Astrocyte of the hippocampus (primary cell): ENCODE data around the gene LRP11.
"Not testable (repeated sequence)": the region's sequence is repeated elsewhere in the genome, so short reads cannot be mapped to it uniquely, and the experiment has no call there.

Source experiments
- DNase-seq: peaks from one replicate; pipeline ENCODE4 v3.0.0; 2011; ENCODE audit warnings: low read depth, low spot score

The LRP11 gene

DNA sequence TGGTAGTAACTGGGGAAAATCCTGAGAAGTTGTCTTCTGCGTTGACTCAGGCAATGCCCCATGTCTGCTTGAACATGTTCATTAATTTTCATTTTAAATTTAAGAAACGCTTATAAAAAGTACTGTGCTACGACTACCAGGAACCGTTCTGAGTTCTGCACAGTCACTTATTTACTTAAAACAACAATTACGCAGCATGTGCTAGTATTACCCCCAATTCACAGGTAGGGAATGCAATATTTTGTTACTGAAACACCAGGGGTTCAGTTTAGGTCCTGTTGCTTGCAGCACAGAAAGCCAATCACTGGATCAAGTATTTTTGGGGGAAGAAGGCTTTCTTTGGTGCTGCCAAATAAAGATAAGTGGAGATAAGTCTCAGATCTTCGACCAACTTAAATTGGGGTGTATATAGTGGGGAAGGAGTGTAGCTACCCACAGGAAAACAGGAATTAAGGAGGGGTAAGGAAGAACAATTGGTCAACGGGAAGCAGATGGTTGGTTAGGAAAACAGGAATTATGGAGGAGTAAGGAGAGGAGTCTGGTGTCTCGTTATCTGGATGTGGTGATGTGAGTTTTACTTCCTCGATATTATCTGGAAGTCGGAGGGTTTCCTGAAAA is 5.2 kb upstream of the LRP11 start:
- DNase-seq: no peak

GRCh38 chr6:149867876-149868640 is 3.9 kb upstream of the LRP11 start:
- peak; percentile 35 for DNase-seq

- peak; percentile 80 for DNase-seq
Observed at GRCh38 chr6:149864578-149865535, 698 bp upstream of the LRP11 start.

DNA sequence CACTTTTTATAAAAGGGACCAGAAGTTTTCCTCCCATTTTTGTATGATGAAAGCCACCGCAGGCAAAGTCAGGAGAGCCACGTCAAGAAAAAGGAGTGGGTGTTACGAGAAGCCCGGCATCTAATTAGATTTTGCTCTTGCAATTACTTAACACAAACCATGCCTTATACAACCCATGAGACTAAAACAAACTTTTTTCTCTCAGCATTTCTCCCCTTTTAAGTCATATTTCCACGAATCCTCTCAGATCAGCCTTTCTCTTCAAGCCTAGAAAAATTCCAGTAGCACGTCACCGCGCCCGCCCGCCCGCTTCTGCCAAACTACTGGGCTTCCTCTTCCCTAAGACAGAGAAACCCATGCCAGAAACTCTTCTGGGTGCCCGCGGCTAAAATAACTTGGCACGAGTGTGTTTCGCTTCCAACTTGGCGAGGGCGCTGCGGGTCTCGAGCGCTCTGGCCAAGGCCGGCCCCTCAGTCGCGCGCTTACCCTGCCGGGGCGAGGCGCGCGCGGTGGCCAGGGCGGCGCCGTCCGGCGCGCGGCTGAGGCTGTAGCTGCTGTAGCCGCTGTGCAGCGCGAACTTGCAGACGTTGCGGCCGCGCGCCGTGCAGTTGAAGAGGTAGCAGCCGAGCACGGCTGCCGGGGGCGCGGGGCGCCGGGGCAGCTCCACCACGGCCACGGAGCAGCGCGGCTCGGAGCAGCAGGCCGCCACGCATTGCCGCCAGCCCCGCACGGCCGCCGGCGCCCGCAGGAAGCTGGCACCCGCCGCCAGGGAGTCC is 1.0 kb downstream of the LRP11 start:
- DNase-seq: peak; percentile 91

- not testable (repeated sequence) for DNase-seq
Observed at GRCh38 chr6:149862424-149862738, 1.8 kb downstream of the LRP11 start.

DNA sequence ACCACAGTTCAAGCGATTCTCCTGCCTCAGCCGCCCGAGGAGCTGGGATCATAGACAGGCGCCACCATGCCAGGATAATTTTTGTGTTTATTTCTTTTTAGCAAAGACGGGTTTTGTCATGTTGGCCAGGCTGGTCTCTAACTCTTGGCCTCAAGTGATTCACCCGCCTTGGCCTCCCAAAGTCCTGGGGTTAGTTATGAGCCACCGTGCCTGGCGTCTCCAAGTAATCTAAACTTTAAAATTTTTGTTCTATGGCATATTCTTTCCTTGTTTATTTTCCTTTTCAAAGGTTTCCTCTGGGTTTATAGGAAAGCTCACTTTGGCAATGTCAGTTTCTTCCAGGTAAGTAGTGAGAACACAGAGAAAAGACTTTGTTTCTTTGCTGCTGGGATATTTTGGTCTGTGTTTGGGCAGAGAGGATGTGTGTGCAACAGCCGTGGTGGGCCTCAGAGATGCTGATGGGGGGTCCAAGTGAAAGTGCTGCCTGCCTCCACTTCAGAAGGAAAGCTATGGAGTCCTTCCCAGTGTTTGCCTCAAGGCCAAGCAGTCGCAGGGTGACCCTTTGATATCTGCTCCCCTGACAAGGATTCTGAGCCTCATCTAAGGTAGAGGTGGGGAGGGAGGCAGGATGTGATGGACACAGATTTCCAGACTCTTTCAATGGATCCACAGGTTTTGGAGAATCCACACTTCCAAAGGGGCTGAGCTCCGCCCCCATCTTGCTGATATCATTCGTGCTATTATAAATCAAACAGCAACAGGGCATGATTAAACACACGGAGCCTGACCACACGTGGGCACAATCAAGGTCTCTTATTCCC is 2.3 kb downstream of the LRP11 start:
- DNase-seq: no peak

DNA sequence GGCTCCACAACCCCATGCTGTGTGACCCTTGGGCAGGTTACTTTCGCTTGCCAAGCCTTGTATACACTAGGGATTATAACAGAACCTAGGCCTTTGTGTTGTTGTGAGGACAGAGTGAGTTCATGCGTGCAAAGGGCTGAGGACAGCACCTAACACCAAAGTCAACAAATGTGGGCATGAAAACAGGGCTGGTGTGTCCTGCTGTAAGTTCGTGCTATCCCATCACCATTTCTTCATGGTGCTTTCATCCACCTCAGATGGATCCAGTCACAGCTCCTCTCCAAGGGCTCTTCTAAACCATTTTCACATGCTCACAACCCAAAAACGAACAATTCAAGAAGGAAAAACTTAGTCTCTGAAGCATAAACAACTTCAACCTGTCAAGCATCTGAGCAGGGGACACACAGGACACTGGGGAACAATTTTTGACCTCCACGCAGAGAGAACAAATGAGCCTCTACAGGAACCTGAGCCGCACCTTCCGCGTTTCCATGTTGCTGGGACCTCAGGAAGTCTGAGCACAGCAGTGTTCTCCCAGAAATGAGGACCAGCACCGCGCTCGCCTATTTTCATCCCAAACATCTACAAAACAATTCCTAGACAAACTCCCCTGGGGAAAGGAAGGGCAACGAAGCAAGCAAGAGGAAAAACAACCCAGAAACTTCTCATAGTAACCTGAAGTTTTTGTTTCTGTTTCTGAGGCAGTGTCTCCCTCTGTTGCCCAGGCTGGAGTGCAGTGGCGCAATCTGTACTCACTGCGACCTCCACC is 3.1 kb downstream of the LRP11 start:
- no peak for DNase-seq

- DNase-seq: no peak
Observed at GRCh38 chr6:149860513-149860833, 3.7 kb downstream of the LRP11 start.

DNA sequence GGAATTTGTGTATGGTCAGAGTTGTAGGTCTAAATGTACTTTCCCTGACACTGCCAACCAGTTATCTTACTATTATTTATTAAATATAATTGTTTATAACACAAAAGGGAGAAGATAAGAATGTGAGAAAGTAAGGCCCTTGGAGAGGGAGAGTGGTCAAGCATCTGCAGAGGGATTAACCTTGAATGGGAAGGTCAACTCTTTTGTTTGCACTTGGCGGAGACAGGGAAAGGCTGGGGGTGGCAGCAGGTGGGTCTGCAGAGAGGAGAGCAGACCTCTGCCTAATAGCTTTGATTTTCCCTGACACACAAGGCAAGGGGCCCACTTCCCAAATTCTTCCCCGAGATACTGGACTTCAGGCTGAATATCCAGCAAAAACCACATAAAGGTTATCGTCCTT is 4.2 kb downstream of the LRP11 start:
- no peak for DNase-seq

GRCh38 chr6:149859368-149859767 is 4.8 kb downstream of the LRP11 start:
- no peak for DNase-seq

DNA sequence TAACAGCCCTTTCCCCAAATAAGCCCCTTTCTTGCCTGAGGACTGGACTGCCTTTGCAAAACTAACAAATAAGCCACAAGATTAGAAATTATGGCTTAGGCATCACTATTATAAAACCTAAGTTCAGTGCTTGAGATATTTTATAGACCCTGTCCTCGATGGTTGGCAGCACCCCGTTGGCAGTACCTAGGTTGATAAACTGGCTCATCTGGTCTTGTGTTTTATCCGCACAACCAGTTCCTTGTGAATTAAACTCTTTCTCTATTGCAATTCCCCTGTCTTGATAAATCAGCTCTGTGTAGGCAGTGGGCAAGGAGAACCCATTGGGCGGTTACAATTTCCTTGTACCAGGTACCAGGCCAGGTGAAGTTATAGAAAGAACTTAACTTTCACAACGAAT is 6.6 kb downstream of the LRP11 start:
- DNase-seq: no peak

GRCh38 chr6:149856256-149856994 is 7.7 kb downstream of the LRP11 start:
- no peak for DNase-seq

DNA sequence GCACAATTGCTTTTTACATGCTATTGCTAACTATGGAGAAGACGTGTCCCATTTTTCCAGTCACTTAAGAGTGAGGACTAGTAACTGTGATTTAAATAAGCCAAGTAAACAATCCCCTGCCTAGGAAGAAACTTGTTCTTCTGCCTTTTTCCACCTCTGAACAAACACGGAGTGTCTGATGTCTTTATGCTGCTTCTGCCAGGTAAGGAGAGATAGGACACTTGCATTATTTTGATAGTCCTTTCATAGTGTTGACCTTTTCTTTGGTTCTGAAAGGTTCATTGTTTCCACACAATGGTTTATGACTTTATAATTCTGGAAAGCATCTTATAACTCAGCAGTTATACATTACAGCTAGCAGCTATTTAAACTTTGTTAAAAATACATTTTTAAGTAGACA is 8.4 kb downstream of the LRP11 start:
- DNase-seq: no peak

GRCh38 chr6:149855040-149855654 is 9.0 kb downstream of the LRP11 start:
- DNase-seq: peak; percentile 85

DNA sequence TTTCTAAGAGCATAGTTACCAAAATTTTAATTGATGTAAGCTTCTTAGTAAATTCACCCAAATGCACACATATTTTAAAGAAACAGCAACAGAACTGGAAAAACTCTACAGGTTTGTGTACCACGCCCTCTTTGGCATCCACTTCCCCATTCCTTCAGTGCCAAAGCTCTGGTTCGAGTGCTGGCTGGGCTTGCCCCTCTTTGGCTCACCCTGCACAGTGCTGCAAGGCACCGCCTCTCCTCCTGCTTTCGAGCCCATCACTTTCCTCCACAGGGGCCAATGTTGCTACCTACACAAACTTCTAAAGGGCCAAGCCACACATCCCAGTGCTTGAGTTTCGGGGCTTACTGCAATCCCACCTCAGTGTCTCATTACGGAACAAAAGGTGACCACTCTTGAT is 9.6 kb downstream of the LRP11 start:
- peak; percentile 53 for DNase-seq

GRCh38 chr6:149854017-149854416 is 10.1 kb downstream of the LRP11 start:
- not testable (repeated sequence) for DNase-seq

GRCh38 chr6:149852881-149853280 is 11.3 kb downstream of the LRP11 start:
- no peak for DNase-seq

DNA sequence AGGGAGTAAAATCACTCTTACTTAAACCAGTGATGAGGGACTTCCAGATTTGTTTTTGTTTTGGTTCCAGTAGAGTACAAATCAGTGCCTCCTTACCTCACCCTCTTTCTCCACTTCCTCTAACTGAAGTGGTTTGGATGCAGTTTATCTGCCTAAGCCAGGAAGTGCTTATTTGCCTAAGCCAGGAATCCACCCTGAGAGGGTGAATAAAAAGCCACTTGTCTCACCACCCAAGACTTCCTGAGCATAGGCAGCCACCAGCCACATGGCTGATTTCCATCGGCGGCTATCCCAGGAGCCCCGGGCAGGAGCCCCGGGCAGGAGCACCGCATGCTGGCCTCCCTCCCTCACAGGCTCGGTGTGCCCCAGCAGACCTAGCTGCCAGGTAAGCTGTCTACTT is 12.0 kb downstream of the LRP11 start:
- peak; percentile 60 for DNase-seq
